Breast epithelium (tissue), 4 donors: ENCODE data around the gene KLHL24. TPM values are rescaled to one million over a fixed set of nuclear protein-coding genes. Genes with fewer than 3 reads are reported as not detected.
A peak's percentile ranks its signal among the peaks of the same experiment; 100 is the strongest.
"Not testable (repeated sequence)": the region's sequence is repeated elsewhere in the genome, so short reads cannot be mapped to it uniquely, and the experiment has no call there.

Source experiments
- DNase-seq, 2 donors: peaks; one replicate each; pipeline ENCODE4 v3.0.0-alpha.2; 2019; ENCODE audit warnings: low spot score in 2 of 2
- H3K27ac ChIP-seq, 2 donors: fragments of 200-600 bp; sonication (generic) in 1 of 2; one replicate each; pipeline ENCODE4 v1.5.1; 2016 to 2019; ENCODE audit warnings: mild to moderate bottlenecking in 1 of 2
- H3K27me3 ChIP-seq, 2 donors: fragments of 200-600 bp; sonication (generic) in 1 of 2; one replicate each; pipeline versions ENCODE4 v1.5.1 to v1.6.0; 2017 to 2019; ENCODE audit warnings: control low read depth in 1 of 2, mild to moderate bottlenecking in 1 of 2
- H3K36me3 ChIP-seq: fragments of 200-600 bp; one replicate; pipeline ENCODE4 v1.5.1; 2019
- H3K4me1 ChIP-seq, 2 donors: fragments of 200-600 bp; sonication (generic); one replicate each; pipeline ENCODE4 v1.5.1; 2016 to 2019; ENCODE audit warnings: control low read depth in 1 of 2
- H3K4me3 ChIP-seq, 3 donors: fragments of 200-600 bp; sonication (generic); 1 replicate in 2 of 3; 2 replicates in 1 of 3; pipeline ENCODE4 v1.5.1; 2016 to 2019; ENCODE audit warnings: mild to moderate bottlenecking in 3 of 3, moderate library complexity in 2 of 3
- H3K9me3 ChIP-seq, 2 donors: fragments of 200-600 bp; sonication (generic) in 1 of 2; one replicate each; pipeline ENCODE4 v1.5.1; 2016 to 2019; ENCODE audit warnings: control low read depth in 1 of 2
- POLR2A ChIP-seq: fragments of 450-650 bp; IDR thresholded peaks from one replicate; pipeline ENCODE4 v1.6.1; 2016; ENCODE audit warnings: antibody characterized with exemption, mild to moderate bottlenecking, moderate library complexity
- POLR2AphosphoS5 ChIP-seq, 3 donors: sonication (generic); formaldehyde crosslinking; IDR thresholded peaks; one replicate each; pipeline ENCODE4 v1.6.1; 2017; ENCODE audit warnings: antibody characterized with exemption in 3 of 3
- intact Hi-C: fragments of 100-400 bp; cut with DNase I; formaldehyde crosslinking; loops from one replicate; pipeline ENCODE4 v1.15.1; 2023; ENCODE audit warnings: low total_unique reads
- total RNA-seq, 3 donors: library from RNA; depleted of rRNA; stranded (reverse); fragments of >200 nt; gene quantifications; one replicate each; pipeline ENCODE4 v1.1.0, GENCODE V29; 2016
- TF ChIP-seq, protein P1 (sequence below), 3 donors: fragments of 450-650 bp; IDR thresholded peaks; one replicate each; pipeline ENCODE4 v1.5.1; 2016 to 2017; ENCODE audit warnings: antibody characterized with exemption in 3 of 3, mild to moderate bottlenecking in 3 of 3, moderate library complexity in 3 of 3

KLHL24 gene
- total RNA-seq, 3 donors from 2014 or later = 108 to 184 (median 129) TPM

DNA sequence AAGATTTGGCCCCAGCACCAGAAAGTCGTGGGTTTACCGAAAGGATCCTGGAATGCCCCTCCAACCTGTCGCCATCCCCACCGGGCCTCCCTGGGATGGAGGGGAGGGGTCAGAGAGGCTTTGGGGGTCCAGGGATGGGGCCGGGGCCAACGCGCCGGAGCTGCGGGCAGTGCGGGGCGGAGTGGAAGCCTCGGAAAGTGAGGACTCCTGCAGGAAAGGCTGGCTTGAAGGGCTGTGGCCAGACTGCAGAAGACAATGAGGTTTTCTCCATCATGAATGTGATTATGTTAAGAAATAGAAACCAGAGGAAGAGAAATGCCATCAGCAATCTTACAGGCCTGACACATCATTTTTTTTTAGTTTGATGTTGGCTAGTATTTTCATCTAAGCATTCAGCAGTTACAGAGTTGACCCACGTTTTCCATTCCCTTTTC is 62.9 kb downstream of the KLHL24 start:
- H3K36me3 ChIP-seq = no peaks in the 10 kb centered on the region
- no peak for DNase-seq
- no peaks in the 10 kb centered on the region for H3K9me3 ChIP-seq
- no peaks in the 10 kb centered on the region for H3K4me1 ChIP-seq
- H3K27me3 ChIP-seq = no peaks in the 10 kb centered on the region
- peak overlapping the region; percentile 90 to 91 for H3K27ac ChIP-seq
- H3K4me3 ChIP-seq = peak overlapping the region; percentile 92 to 97 (median 96)
- TF ChIP-seq, protein P1, sequence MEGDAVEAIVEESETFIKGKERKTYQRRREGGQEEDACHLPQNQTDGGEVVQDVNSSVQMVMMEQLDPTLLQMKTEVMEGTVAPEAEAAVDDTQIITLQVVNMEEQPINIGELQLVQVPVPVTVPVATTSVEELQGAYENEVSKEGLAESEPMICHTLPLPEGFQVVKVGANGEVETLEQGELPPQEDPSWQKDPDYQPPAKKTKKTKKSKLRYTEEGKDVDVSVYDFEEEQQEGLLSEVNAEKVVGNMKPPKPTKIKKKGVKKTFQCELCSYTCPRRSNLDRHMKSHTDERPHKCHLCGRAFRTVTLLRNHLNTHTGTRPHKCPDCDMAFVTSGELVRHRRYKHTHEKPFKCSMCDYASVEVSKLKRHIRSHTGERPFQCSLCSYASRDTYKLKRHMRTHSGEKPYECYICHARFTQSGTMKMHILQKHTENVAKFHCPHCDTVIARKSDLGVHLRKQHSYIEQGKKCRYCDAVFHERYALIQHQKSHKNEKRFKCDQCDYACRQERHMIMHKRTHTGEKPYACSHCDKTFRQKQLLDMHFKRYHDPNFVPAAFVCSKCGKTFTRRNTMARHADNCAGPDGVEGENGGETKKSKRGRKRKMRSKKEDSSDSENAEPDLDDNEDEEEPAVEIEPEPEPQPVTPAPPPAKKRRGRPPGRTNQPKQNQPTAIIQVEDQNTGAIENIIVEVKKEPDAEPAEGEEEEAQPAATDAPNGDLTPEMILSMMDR (IDR thresholded peaks at IDR 0.05) = no peak
- TF ChIP-seq POLR2AphosphoS5 (IDR thresholded peaks at IDR 0.05) = no peak
- no peak for TF ChIP-seq POLR2A
- intact Hi-C loops = no loop called here

DNA sequence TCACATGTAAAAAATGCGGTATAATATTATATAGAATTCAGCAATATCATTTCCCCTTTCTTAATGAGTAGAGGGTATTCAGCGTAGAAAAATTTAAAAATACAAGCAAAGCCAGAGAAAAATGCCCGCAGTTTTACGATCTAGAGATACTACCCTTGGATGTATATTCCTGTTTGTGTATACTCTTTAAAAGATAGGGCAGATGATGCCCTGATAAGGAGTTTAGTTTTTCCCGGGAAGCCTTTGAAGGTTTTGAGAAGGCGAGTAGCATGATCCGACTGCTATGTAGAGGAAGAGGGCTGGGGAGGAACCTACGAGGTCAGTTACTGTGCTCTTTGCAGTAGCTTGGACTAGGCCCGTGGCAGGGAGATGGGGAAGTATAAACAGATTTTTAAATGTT is 63.3 kb downstream of the KLHL24 start:
- no peak for TF ChIP-seq POLR2A
- TF ChIP-seq, protein P1 (IDR thresholded peaks at IDR 0.05) = no peak
- TF ChIP-seq POLR2AphosphoS5 (IDR thresholded peaks at IDR 0.05) = no peak
- H3K9me3 ChIP-seq = no peaks in the 10 kb centered on the region
- H3K27ac ChIP-seq = peak overlapping the region; percentile 90 to 91
- no peaks in the 10 kb centered on the region for H3K4me1 ChIP-seq
- no peaks in the 10 kb centered on the region for H3K36me3 ChIP-seq
- intact Hi-C loops = no loop called here
- peak overlapping the region; percentile 92 to 97 (median 96) for H3K4me3 ChIP-seq
- DNase-seq = no peak
- H3K27me3 ChIP-seq = no peaks in the 10 kb centered on the region

DNA sequence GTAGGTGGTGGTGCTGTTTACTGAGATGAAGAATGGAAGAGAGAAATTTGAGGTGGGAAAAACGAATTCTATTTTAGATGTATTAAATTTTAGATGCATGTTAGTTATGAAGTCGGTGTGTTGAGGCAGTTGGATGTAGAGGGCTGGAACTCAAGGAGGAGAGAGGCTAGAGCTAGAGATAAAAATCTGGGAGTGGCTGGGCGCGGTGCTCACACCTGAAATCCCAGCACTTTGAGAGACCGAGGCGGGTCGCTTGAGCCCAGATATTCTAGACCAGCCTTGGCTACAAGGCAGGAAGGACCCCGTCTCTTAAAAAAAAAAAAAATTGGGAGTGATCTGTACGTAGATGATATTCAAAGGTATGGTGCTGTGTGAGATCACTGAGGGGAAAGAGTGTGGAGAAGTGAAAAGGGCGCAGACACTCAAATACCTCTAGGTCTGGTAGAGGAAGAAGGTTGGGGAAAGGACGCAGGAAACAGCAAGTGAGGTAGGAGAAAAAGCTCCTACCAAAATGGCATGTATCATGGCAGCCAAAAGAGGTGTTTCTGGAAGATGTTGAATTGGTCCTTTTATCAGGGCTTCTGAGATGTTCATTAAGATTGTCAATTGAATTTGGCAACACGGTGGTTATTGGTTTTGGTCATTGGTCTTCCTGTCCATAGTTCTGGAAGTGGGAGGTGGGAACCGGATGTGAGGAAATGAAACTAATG is 64.0 kb downstream of the KLHL24 start:
- TF ChIP-seq POLR2A (no peak), POLR2AphosphoS5 (IDR thresholded peaks at IDR 0.05) (no peak)
- TF ChIP-seq, protein P1 (IDR thresholded peaks at IDR 0.05) = no peak
- Histone ChIP-seq H3K9me3 (no peaks in the 10 kb centered on the region), H3K4me3 (peak overlapping the region in 2 of 3 donors; percentile 92 to 97), H3K27me3 (no peaks in the 10 kb centered on the region), H3K4me1 (no peaks in the 10 kb centered on the region), H3K27ac (peak overlapping the region in 1 of 2 donors; percentile 90), H3K36me3 (no peaks in the 10 kb centered on the region)
- DNase-seq = no peak
- intact Hi-C loops = no loop called here

DNA sequence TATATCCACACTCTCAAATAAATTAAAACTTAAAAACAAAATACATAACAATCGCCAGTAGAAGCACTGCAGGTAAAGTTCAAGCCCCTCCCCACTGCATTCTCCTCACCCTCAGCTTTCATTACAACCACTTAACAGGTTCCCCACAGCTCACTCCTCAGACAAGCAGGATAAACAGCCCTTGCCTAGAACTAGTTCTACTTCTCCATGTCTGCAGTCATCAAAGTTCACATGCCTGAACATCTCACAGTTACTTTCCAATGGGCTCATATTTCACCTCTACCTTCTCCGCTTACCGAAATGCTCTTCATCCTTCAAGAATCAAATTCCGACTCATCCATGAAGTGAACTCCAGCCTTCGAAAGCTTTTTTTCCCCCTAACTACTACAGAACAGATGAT is 66.3 kb downstream of the KLHL24 start:
- H3K4me1 ChIP-seq = no peaks in the 10 kb centered on the region
- DNase-seq = no peak
- no peaks in the 10 kb centered on the region for H3K9me3 ChIP-seq
- H3K27ac ChIP-seq = no peak overlapping the region
- no peaks in the 10 kb centered on the region for H3K27me3 ChIP-seq
- TF ChIP-seq POLR2A = no peak
- TF ChIP-seq POLR2AphosphoS5 (IDR thresholded peaks at IDR 0.05) = no peak
- TF ChIP-seq, protein P1 (IDR thresholded peaks at IDR 0.05) = no peak
- intact Hi-C loops = no loop called here
- no peaks in the 10 kb centered on the region for H3K36me3 ChIP-seq
- H3K4me3 ChIP-seq = no peak overlapping the region

DNA sequence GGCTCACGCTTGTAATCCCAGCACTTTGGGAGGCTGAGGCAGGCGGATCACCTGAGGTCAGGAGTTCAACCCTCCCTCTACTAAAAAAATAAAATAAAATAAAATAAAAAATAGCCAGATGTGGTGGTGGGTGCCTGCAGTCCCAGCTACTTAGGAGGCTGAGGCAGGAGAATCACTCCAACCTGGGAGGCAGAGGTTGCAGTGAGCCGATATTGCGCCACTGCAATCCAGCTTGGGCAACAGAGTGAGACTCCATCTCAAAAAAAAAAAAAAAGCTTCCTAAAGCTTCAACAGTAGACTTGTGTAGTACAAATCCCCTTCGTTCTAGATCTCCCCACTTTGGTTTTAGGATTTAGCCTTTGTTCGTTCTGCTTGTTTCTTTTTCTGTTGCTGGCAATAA is 68.5 kb downstream of the KLHL24 start:
- H3K4me3 ChIP-seq, H3K27ac ChIP-seq, H3K27me3 ChIP-seq, H3K9me3 ChIP-seq, H3K4me1 ChIP-seq, DNase-seq, H3K36me3 ChIP-seq, intact Hi-C loops: not testable (repeated sequence)
